KMS-11 (cell line): ENCODE results near the gene ZBED4.

Experiments used
- H2AFZ ChIP-seq: fragments of 200-600 bp; sonication (generic); 2 replicates; pipeline ENCODE4 v1.6.1; 2016; ENCODE audit warnings: antibody characterized with exemption, mixed run types, low read depth
- H3K27ac ChIP-seq: fragments of 200-600 bp; sonication (generic); 2 replicates; pipeline ENCODE4 v1.6.1; 2016; ENCODE audit warnings: mild to moderate bottlenecking, mixed run types
- H3K27me3 ChIP-seq: fragments of 200-600 bp; sonication (generic); 2 replicates; pipeline ENCODE4 v1.6.1; 2017; ENCODE audit warnings: mild to moderate bottlenecking, low read depth, mixed run types, moderate library complexity; ENCODE audit not compliant: insufficient read depth
- H3K36me3 ChIP-seq: fragments of 200-600 bp; sonication (generic); 2 replicates; pipeline ENCODE4 v1.6.1; 2017; ENCODE audit warnings: mild to moderate bottlenecking, mixed run types; ENCODE audit not compliant: insufficient read depth
- H3K4me1 ChIP-seq: fragments of 200-600 bp; sonication (generic); 2 replicates; pipeline ENCODE4 v1.6.1; 2016; ENCODE audit warnings: mild to moderate bottlenecking, low read depth, mixed run types; ENCODE audit not compliant: poor library complexity, severe bottlenecking
- H3K4me2 ChIP-seq: fragments of 200-600 bp; sonication (generic); 2 replicates; pipeline ENCODE4 v1.7.0; 2016; ENCODE audit warnings: mild to moderate bottlenecking, mixed run types
- H3K4me3 ChIP-seq: fragments of 200-600 bp; sonication (generic); IDR thresholded peaks from 2 replicates; pipeline ENCODE4 v1.6.1; 2017; ENCODE audit warnings: low read depth, low read length, mixed read lengths; ENCODE audit not compliant: insufficient read depth
- H3K79me2 ChIP-seq: fragments of 200-600 bp; sonication (generic); 2 replicates; pipeline ENCODE4 v1.6.1; 2016; ENCODE audit warnings: low read depth, mixed run types; ENCODE audit not compliant: insufficient read depth
- H3K9ac ChIP-seq: fragments of 200-600 bp; sonication (generic); 2 replicates; pipeline ENCODE4 v1.6.1; 2016; ENCODE audit warnings: mild to moderate bottlenecking, mixed run types
- H4K20me1 ChIP-seq: fragments of 200-600 bp; sonication (generic); 2 replicates; pipeline ENCODE4 v1.6.1; 2016; ENCODE audit warnings: mild to moderate bottlenecking, mixed run types; ENCODE audit not compliant: insufficient read depth
- CTCF ChIP-seq: fragments of 200-600 bp; sonication (generic); conservative IDR thresholded peaks from 2 replicates; pipeline ENCODE4 v1.6.1; 2017; ENCODE audit warnings: low read depth, mild to moderate bottlenecking, antibody characterized with exemption, low read length, moderate library complexity, mixed read lengths

ZBED4 gene

GRCh38 chr22:49873228-49873940, 19.7 kb downstream of the ZBED4 start:
- Histone ChIP-seq H2AFZ (no peak overlapping the region), H3K79me2 (peaks cover 36% of the 10 kb centered on the region), H3K9ac (no peak overlapping the region), H4K20me1 (no peaks in the 10 kb centered on the region), H3K4me2 (no peak overlapping the region), H3K27me3 (no peaks in the 10 kb centered on the region), H3K4me3 (no peak overlapping the region), H3K27ac (no peak overlapping the region), H3K36me3 (no peaks in the 10 kb centered on the region), H3K4me1 (no peaks in the 10 kb centered on the region)
- TF ChIP-seq CTCF: no peak

GRCh38 chr22:49877642-49878041, 24.0 kb downstream of the ZBED4 start:
- Histone ChIP-seq H3K36me3 (no peaks in the 10 kb centered on the region), H3K27me3 (no peaks in the 10 kb centered on the region), H3K4me1 (peaks cover 28% of the 10 kb centered on the region), H3K4me3 (no peak overlapping the region), H3K79me2 (peaks cover 28% of the 10 kb centered on the region), H2AFZ (no peak overlapping the region), H3K4me2 (no peak overlapping the region), H3K9ac (no peak overlapping the region), H4K20me1 (no peaks in the 10 kb centered on the region), H3K27ac (no peak overlapping the region)
- no peak for TF ChIP-seq CTCF

- Histone ChIP-seq H4K20me1 (no peaks in the 10 kb centered on the region), H3K79me2 (peaks cover 34% of the 10 kb centered on the region), H3K4me3 (no peak overlapping the region), H2AFZ (no peak overlapping the region), H3K27ac (no peak overlapping the region), H3K4me1 (peaks cover 33% of the 10 kb centered on the region), H3K36me3 (no peaks in the 10 kb centered on the region), H3K27me3 (no peaks in the 10 kb centered on the region), H3K9ac (no peak overlapping the region), H3K4me2 (no peak overlapping the region)
- no peak for TF ChIP-seq CTCF
Observed at GRCh38 chr22:49878206-49878605, 24.6 kb downstream of the ZBED4 start.

DNA sequence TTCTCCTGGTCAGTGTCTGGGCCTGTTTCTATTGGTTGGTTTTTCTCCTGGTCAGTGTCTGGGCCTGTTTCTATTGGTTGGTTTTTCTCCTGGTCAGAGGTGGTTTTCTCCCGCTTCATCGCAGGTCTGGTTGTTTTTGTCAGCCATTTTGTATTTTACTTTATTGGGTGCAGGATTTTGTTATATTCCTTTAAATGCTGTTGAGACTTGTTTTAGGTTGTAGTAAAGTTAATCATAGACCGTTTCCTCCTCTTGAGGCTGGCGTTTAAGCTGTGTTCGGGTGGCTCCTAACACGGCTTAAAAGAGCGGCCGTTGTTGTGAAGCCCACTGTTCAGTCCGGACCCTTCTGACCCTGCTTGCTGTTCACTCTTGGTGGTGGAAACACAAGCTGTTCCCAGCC, 26.2 kb downstream of the ZBED4 start:
- no peak for TF ChIP-seq CTCF
- no peaks in the 10 kb centered on the region for H4K20me1 ChIP-seq
- H3K4me3 ChIP-seq: no peak overlapping the region
- H3K27me3 ChIP-seq: no peaks in the 10 kb centered on the region
- no peaks in the 10 kb centered on the region for H3K36me3 ChIP-seq
- peaks cover 35% of the 10 kb centered on the region for H3K4me1 ChIP-seq
- H3K4me2 ChIP-seq: peak overlapping the region; percentile 95; the same call in 1 of the 2 replicates
- H2AFZ ChIP-seq: no peak overlapping the region
- peaks cover 46% of the 10 kb centered on the region for H3K79me2 ChIP-seq
- no peak overlapping the region for H3K9ac ChIP-seq
- H3K27ac ChIP-seq: peak overlapping the region; percentile 64; the same call in 1 of the 2 replicates
